ENCODE measurements around the gene RACGAP1. TPM values are rescaled to one million over a fixed set of nuclear protein-coding genes. Genes with fewer than 3 reads are reported as not detected.
A peak's percentile ranks its signal among the peaks of the same experiment; 100 is the strongest.

RACGAP1 gene
- total RNA-seq, result 10.8 TPM
- long read RNA-seq, partial matches to known transcripts, result 1 of 5 reads
- long read RNA-seq, other reads (novel, unspliced or antisense), result 4 of 5 reads

GRCh38 chr12:50025187-50026059, at the start of gene RACGAP1:
RACGAP1 (minus strand) TSS chr12:50025494; CDS start chr12:50016715, 8,779 bp downstream.
- H3K27me3 ChIP-seq, result no peaks in the 10 kb centered on the region
- TF ChIP-seq, protein P1, sequence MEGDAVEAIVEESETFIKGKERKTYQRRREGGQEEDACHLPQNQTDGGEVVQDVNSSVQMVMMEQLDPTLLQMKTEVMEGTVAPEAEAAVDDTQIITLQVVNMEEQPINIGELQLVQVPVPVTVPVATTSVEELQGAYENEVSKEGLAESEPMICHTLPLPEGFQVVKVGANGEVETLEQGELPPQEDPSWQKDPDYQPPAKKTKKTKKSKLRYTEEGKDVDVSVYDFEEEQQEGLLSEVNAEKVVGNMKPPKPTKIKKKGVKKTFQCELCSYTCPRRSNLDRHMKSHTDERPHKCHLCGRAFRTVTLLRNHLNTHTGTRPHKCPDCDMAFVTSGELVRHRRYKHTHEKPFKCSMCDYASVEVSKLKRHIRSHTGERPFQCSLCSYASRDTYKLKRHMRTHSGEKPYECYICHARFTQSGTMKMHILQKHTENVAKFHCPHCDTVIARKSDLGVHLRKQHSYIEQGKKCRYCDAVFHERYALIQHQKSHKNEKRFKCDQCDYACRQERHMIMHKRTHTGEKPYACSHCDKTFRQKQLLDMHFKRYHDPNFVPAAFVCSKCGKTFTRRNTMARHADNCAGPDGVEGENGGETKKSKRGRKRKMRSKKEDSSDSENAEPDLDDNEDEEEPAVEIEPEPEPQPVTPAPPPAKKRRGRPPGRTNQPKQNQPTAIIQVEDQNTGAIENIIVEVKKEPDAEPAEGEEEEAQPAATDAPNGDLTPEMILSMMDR (IDR thresholded peaks at IDR 0.05), result no peak
- peak; percentile 95 for DNase-seq
- H3K27ac ChIP-seq, result peak within 1 kb of the TSS; percentile 65
- peak; percentile 99 for ATAC-seq
- peak within 1 kb of the TSS; percentile 81 for H3K4me3 ChIP-seq
- peaks cover 8% of the 10 kb centered on the region for H3K4me1 ChIP-seq
- H3K9me3 ChIP-seq, result no peaks in the 10 kb centered on the region
- no peaks in the 10 kb centered on the region for H3K36me3 ChIP-seq
- intact Hi-C loops (cut with DNase I), result no loop called here

- ATAC-seq, result no peak
- no peak overlapping the region for H3K27ac ChIP-seq
- DNase-seq, result no peak
- TF ChIP-seq, protein P1 (IDR thresholded peaks at IDR 0.05), result no peak
- no peak overlapping the region for H3K4me3 ChIP-seq
- no peaks in the 10 kb centered on the region for H3K9me3 ChIP-seq
- H3K36me3 ChIP-seq, result no peaks in the 10 kb centered on the region
- intact Hi-C loops (cut with DNase I), result loop anchor here (5.0 to 10.0 kb wide), 2 partner anchors 101 to 106 kb away; no protein-coding TSS in a partner anchor
- no peaks in the 10 kb centered on the region for H3K4me1 ChIP-seq
- H3K27me3 ChIP-seq, result no peaks in the 10 kb centered on the region
Measured at GRCh38 chr12:50073712-50074111, 48.4 kb upstream of the RACGAP1 start.

DNA sequence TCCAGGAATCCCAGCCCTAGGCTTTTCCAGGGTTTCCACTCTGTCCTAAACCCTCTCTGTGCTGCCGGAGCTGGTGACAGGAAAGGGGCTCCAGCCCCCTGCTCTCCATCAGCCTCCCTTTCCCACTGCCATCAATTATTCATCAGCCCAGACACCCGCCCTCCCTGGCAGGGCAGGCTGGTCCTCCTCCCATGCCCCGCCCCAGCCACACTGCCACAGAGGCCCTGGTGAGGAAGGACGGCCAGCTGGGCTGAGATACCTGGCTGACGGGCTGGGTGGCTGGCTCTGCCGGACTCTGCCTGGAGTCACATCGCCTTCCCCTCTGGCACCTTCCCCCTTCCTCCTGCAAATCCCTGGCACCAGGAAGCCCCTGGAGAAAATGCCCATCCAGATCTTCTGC, 47.9 kb upstream of the RACGAP1 start:
- no peak for DNase-seq
- no peaks in the 10 kb centered on the region for H3K4me1 ChIP-seq
- intact Hi-C loops (cut with DNase I), result loop anchor here (5.0 to 10.0 kb wide), 2 partner anchors 102 to 106 kb away; no protein-coding TSS in a partner anchor
- ATAC-seq, result no peak
- no peaks in the 10 kb centered on the region for H3K36me3 ChIP-seq
- H3K27me3 ChIP-seq, result no peaks in the 10 kb centered on the region
- H3K4me3 ChIP-seq, result no peak overlapping the region
- TF ChIP-seq, protein P1 (IDR thresholded peaks at IDR 0.05), result no peak
- H3K9me3 ChIP-seq, result no peaks in the 10 kb centered on the region
- H3K27ac ChIP-seq, result no peak overlapping the region

DNA sequence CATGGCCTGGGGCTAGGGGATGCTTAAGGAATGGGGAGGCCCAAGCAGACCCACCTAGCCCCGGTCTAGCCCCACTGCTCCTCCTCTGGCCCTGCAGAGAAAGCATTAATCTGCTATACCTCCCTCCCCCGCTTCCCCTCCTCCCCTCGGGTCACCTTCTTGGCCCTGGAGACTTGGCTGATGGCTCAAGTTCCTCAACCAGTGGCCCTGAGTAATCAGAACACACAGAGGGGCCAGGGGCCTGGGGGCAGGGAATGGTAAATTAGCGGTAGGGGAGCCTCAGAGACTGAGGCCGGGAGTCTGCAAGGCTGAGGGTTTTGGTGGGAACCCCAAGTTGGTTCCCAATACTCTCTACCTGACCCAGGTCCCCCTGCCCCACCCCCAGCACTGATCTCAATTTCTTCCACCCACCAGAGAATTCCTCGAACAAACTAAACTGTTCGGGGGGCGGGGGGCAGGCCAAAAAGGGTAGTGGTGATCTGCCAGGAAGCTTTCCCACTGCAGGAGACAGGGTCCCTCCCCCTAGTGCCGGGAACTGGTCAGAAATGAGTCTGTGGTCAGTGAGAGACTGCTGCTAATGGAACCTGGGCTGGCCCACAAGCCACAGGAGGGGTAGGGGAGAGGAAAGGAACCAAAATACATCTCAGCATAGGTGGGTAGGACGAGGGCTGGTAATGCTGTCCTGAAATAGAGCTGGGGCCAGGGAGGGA, 47.1 kb upstream of the RACGAP1 start:
- Histone ChIP-seq H3K27me3 (no peaks in the 10 kb centered on the region), H3K4me1 (no peaks in the 10 kb centered on the region), H3K9me3 (no peaks in the 10 kb centered on the region), H3K36me3 (no peaks in the 10 kb centered on the region), H3K27ac (no peak overlapping the region), H3K4me3 (no peak overlapping the region)
- DNase-seq, result no peak
- ATAC-seq, result no peak
- intact Hi-C loops (cut with DNase I), result loop anchor here (5.0 to 10.0 kb wide), 2 partner anchors 102 to 105 kb away; no protein-coding TSS in a partner anchor
- TF ChIP-seq, protein P1 (IDR thresholded peaks at IDR 0.05), result no peak

DNA sequence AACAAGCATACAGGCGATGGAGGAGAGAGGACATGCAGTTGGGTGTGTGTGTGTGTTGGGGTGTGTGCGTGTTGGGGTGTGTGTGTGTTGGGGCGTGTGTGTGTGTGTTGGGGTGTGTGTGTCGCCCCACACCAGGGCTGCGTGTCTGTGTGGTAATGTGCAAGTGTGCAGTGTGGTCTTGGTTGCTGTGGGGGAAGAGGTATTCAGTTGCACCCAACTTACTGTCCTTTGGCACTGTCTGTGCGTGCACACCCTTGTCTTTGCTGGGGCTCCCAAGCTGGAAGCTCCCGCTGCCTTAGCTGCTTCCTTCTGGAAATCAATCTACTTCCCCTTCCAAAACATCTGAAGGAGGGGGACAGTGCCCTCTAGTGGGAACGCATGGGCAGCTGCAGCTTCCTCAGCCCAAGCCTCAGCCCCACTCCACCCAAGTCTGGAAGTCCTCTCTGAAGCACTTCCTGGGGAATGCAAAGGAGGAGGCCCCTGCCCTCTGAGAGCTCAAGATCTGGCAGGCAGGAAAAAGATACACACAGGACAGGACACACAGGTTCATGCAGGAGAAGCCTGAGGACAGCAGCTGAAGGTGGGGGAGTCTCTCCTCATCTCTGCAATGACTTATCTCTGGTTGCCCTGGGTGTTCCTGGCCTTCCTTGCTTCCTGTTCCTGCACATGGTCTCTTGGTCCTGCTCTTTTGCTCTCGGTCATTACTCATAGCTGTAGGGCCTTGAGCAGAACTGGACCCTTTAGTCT, 45.2 kb upstream of the RACGAP1 start:
- intact Hi-C loops (cut with DNase I), result loop anchor here (5.0 to 10.0 kb wide), 2 partner anchors 103 to 104 kb away; no protein-coding TSS in a partner anchor
- H3K9me3 ChIP-seq, result no peaks in the 10 kb centered on the region
- no peak overlapping the region for H3K27ac ChIP-seq
- peak; percentile 89 for ATAC-seq
- H3K4me1 ChIP-seq, result no peaks in the 10 kb centered on the region
- TF ChIP-seq, protein P1 (IDR thresholded peaks at IDR 0.05), result peak; percentile 97
- no peaks in the 10 kb centered on the region for H3K36me3 ChIP-seq
- no peaks in the 10 kb centered on the region for H3K27me3 ChIP-seq
- H3K4me3 ChIP-seq, result no peak overlapping the region
- peak; percentile 86 for DNase-seq

Measured in upper lobe of right lung (tissue), 1 donor.